8988T (cell line): ENCODE results near the gene PLPP6.

Experiments
- DNase-seq: peaks from one replicate; pipeline ENCODE4 v3.0.0; 2011

PLPP6 gene

DNA sequence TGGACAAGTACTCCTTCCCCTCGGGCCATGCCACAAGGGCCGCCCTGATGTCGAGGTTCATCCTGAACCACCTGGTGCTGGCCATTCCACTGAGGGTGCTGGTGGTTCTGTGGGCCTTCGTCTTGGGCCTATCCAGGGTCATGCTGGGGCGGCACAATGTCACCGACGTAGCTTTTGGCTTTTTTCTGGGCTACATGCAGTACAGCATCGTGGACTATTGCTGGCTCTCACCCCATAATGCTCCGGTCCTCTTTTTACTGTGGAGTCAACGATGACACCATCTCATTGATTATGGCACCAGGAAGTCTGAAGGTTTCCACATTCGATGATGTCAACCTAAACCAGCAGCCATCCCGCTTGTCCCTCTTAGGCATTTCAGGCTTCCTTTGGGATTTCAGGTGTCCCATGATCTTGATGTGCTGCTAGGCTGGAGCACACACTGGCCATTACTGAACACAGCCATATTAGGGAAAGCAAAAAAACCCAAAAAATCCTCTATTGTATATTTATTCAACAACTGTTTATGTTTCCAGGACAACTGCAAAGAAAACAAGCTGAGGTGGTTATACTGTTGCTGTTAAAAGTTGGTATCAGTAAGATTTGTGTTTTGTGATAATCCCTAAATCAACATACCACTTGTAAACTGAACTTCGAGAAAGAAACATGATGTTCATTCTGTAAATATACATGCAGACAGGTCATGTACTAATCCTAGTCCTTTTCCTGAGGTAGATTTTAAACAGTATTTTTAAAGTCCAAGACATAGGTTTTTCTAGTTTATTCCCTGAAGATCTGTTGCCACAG lies 1.1 kb downstream of the PLPP6 start:
- DNase-seq = no peak

DNA sequence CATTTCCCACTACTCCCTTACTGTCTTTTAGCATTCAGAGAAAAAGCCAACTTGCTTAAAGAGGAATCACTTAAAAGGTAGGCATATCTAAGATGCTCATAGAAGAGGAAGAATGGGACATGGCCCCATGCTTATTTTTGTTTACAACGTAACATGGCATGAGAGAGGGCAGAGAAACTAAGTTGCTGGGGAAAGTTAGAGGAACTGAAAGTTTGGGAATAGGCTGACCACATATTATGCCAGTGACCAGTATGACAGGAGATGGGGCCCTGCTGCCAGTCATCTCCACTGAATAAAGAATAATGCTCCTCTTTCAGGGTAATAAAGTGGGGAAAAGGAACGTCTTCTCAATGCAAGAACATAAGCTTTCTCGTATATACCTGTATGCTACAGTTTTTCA lies 1.9 kb downstream of the PLPP6 start:
- DNase-seq = no peak

DNA sequence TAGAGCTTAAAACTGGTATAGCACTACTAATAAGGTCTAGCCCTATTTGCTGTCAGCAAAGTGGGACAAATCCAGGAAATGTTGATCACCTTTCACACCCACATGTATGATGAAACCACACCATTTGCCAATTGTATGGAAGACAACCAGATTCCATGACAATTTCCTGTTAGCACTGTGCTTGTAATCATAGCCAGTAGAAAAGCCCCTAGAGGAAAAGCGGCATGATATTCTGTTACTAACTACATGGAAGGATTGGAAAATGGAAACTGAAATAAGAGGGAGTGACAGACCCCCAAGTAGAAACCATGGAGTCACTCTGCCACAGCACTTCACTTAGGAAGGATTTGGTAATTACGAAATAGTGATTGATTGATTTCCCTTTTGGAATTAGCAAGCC lies 3.3 kb downstream of the PLPP6 start:
- DNase-seq = no peak

DNA sequence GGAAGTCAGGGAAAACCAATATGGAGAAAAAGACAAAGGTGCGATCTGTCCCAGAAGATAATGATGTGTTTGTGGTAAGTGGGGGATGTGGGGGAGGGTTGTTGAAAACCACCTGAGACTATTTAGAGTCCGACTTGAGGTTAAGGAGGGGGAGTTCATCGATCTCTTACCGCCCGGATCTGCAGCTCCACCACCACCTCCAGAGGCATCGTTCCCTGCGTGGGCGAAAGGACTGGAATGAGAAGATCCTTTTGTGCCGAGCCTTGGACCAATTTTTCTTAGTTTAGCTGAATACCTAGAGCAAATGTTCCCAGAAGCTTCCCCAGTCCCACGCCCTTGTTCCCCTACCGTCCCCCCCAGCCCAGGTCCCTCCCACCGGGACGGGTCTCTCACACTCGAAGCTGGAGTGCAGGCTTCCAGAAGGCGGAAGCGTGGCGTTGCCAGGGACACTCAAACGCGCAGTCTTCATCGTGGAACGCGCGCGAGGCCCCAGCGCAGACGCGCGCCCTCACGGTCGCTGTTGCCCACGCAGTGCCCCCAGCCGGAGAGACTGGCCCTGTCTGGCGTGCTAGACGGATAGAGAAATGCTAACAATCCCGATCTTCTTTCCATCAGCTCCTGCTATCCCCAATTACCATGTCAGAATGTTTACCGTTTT lies 4.1 kb downstream of the PLPP6 start, which contains the start of gene SPATA6L:
Gene SPATA6L (minus strand): TSS at position 439 of the 658 bp plus-strand sequence. CDS start 230 bp downstream, at position 209.
- DNase-seq = peak; percentile 21

DNA sequence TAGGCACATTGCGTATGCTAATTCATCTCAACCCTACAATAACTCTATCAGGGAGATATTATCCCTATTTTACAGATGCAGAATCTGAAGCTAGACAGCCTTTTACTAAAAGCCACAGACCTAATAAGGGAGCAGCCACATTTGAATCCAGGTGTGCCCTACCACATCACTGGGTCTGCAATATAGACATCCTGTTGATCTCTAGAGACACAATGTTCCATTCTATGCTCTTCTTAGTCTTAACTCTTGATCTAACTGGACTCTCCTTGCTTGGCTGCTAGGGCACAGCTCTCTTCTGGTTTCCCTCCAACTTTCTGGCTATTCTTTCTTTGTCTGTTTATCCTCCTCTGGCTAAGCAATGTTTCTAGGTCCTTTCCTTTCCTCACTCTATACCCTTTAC lies 5.6 kb downstream of the PLPP6 start:
- DNase-seq = no peak

DNA sequence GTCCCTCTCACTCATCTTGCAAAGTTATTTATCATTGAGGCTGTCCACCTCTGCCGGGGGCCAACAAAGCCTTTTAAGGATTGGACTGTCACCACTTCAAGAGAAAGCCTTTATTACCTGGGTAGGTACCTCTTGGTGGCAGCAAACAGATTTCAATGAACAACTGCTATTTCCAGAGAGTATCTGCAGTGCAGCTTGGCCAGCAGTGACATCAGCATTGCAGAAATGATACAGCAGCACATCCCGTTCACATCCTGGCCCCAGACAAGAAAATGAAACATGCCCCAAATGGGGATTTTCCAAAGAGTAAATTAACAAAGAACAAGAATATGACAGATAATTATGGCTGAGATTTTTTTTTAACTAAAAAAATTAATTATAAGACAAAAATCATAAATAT lies 6.5 kb downstream of the PLPP6 start:
- no peak for DNase-seq

DNA sequence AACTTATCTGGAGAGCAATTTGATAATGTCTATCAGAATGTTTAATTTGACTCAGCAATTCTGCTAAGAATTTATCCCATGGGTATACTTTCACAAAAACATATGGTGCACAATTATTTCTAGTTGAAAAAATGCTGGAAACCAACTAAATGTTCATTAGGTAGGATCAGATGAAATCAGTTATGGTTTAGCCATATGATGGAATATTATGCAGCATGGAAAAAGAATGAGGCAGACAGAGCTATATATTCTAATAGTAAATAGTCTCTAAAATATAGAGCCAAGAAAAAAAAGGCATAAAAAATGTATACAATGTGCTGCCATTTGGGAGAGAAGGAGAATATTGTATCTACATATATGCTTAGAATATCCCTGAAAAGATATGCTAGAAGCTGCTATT lies 7.8 kb downstream of the PLPP6 start:
- no peak for DNase-seq

DNA sequence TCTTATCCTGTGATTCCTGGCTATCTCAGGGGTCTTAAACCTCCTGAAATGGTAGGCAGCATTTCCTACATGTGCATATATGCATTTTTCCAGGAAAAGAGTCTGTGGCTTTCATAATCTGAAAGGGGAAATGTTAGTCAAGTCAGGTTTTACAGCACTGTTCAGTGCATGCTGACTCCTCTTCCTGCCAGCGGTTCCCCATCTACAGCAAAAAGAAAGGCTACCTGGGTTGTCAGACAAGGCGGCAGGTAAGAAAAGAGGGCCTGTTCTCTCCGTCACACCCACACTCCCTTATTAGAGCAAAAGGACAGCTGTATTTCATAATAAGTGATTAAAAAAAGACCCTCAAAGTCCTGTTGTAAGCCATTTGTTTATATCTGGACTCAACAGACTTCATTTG lies 8.5 kb downstream of the PLPP6 start:
- no peak for DNase-seq

DNA sequence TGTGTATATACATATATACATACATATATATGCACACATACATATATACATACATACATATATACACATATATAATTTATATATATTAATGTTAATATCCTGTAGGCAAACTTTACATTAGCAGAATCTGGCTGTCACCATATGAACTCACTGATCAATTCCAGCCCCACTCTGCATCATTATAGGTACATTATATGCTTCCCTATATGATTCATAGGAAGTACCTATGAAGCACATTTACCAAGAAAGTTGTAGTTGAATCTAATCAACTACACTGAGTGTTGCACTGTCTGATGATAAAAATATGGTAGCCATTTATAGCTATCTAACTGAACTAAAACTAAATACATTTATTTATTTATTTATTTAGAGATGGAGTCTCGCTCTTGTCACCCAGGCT lies 9.6 kb downstream of the PLPP6 start:
- DNase-seq = no peak

DNA sequence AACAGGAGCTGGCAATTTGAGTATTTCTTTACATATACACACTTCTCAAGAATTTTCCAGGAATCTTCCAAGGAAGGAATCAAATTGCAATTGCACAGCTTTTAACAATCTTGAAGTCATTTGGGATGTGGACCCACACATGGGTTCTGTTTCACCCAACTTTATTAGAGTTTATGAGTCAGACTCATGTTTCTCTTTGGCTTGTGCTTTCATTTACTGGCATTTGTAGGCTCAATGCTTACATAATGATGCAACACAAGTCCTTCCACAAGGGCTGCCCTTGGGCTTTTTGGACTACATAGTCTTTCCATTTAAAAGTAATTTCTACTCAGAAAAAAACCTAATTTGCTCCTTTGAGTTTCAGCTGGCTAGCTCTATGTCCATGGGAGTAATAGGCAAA lies 12.7 kb downstream of the PLPP6 start:
- no peak for DNase-seq

DNA sequence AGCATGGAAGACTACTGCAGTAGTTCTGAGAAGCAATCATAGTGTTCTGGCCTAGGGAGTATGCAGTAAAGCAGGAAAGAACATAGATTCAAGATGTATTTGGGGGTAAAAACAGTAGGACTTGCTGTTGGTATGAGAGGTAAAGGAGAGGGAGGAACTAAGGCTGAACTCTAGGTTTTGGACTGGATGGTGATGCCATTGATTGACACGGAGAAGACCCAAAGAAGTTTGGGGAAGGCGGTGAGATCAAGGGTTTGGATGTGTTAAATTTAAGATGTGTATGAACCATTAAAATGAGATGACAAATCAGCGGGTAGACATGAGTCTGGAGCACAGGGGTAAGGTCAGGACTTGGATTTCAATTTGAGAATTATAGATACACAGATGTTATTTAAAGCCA lies 15.3 kb downstream of the PLPP6 start:
- DNase-seq = no peak

DNA sequence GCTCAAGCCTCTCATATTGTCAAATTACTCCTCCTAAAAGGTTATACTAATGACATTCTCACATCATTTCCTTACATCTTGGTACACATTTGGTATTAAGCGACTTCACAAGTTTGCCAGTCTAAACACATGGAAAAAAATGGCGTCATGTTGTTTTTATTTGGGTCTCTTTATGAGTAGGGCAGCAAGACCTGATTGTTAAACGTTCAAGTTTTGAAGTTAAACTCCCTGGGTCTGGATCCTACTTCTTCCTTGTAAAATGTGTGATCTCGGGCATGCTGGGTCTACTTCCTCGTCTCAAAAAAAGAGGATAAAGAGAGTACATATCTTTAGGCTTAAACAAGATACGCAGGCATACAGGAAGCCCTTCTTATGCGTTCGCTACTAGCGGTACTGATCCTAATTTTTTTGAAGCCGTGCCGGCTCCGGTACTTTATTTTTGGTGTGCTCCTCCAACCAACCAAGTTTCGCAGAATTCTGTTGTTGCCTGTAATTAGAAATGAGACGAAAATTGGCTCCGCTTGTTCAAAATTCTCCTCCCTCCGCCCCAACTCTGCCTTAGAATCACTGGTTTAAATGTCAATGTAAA lies 16.7 kb downstream of the PLPP6 start:
- DNase-seq = no peak

DNA sequence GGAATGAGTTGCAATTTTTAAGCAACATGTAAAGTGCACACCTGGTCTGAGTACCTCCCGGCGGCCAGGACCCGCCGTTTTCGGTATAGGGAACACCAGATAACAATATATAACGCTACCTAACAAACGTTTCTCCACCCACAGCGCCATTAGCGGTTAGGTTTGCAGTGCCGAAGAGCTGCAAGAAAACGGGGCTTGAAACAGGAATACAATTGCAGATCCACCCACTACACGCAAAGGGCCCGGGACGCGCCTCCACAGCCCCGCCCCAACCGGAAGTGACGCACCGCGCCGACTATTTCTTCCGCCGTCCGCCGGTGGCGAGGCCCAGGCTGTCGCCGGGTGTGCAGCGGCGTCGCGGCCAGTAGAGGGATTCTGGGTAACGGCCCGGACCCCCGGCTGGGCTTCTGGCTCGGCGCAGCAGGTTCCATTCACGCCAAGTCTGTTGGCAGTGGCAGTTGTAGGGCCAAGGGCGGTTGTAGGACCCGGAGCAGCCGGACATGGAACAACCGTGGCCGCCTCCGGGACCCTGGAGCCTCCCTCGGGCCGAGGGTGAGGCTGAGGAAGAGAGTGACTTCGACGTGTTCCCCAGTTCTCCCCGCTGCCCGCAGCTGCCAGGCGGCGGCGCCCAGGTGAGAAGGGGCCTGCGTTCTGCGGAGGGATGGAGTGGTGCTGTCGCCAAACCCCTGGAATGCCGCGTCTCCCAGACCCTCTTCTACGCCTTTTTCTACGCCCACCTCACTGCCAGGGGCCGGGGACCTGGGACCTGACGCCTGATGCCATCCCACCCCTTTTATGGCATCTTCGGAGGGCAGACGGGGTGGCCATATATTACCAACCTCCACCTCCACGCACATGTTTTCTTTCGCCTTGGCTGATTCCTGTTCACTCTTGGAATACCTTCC lies 17.4 kb downstream of the PLPP6 start, which contains the start of gene CDC37L1:
Gene CDC37L1 (plus strand): TSS at position 302 of the 905 bp plus-strand sequence. CDS start 199 bp downstream, at position 501.
- peak; percentile 34 for DNase-seq

DNA sequence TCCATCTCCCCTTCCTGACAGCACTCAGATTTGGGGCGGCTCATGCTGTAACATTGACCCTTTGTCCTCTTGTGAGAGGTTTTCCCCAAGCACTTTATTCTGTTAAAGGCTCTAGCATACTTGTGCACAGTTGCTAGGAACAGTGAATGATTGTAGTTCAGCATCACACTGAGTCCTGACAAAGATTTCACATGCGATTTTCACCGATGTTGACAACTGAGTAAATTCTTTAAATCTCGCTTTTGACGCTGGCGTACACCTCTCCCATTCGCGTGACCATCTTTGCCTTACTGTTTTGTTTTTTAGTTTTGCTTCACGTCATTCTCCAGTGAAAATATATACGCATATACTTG lies 18.1 kb downstream of the PLPP6 start:
- no peak for DNase-seq

DNA sequence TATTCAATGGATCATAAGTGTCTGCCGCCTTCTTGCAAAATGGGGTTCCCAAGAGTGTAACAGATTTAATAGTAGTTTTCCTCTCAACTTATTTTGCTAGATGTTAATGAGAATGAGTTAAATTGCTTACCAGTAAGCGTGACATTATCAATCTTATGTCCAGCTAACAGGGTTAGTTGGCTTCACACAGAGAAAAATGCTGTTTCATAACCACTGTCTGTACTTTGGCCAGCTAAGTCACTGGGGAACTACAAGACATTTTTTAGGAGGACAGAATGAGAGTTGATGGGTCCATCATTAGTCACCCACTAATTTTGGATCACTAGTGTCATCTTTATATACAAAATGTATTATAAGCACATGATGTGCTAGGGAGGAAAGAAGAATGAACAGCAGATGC lies 18.7 kb downstream of the PLPP6 start:
- DNase-seq = no peak

DNA sequence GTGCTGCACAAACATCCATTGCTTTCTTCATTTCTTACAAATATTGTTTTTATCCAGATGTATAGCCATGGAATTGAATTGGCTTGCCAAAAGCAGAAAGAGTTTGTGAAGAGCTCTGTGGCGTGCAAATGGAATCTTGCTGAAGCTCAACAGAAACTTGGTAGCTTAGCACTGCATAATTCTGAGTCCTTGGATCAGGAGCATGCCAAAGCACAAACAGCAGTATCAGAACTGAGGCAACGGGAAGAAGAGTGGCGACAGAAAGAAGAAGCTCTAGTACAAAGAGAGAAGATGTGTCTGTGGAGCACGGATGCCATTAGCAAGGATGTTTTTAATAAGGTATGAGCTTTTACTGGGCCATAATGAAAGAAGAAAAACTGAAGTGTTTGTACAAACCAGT lies 22.7 kb downstream of the PLPP6 start:
- no peak for DNase-seq

DNA sequence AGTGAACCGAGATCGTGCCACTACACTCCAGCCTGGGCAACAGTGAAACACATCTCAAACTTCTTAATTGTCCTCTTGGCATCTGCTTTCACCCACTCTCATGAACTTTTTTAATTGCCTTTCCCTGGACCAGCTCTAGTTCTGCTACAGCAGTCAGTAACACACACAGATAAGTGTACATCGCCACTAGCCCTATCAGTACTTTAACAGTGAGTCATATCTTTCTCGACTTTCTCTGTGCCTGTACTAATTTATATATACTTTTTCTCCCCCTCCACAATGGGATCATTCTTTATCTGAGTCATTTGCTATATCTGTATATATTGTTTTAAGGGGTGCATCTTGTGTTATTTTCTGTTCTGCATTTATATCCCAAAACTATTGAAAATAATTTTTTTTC lies 24.0 kb downstream of the PLPP6 start:
- DNase-seq = no peak

DNA sequence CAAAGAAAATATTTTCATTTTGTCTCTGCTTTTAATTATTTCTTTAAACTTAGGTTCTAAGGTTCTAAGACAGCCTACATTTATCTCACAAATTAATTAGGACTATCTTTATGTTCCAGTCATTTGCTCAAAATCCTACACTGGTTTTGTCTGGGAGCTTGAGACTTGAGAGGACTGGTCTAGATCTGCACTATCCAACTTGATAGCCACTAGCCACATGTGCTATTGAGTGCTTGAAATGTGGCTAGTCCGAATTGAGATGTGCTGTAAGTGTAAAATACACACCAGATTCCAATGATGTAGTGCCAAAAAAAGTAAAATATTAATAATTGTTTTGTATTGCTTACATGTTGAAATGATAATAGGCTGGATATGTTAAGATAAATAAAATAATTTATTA lies 24.5 kb downstream of the PLPP6 start:
- no peak for DNase-seq

DNA sequence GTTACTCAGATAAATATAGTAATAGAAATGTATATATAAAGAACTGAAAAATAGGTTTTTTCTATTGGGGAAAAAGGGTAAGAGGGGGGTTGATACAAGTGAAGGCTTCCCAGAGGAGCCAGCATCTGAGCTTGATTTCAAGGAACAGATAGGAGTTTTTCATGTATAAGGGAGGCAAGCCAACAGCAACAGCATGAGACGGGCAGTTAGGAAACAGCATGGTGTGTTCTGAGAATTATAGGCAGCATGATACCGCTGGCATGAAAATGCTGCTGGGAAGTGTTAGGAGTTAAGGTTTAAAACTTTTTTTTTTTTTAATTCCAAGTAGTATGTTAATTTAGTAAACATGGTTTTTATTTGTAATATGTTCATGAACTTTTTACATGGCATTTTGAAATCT lies 26.9 kb downstream of the PLPP6 start:
- DNase-seq = no peak

DNA sequence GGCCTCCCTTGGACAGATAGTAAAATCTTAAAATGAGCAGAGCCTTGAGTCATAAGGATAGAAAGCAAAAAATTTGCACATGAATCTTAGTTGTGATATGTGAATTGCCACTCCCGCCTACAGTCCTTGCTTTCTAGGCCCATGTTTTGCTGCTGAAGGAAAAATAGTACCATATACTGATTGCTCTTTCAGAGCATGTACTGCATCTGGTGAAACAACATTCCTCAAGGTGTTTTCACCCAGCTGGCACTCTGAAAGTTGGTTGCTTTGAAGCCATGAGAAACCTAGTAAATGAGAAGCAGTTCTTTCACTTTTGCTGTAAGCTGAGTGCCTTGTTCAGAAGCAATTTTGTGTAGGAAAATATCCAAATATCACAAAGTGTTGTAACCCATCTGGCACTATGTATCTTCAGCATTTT lies 27.6 kb downstream of the PLPP6 start:
- DNase-seq = no peak

DNA sequence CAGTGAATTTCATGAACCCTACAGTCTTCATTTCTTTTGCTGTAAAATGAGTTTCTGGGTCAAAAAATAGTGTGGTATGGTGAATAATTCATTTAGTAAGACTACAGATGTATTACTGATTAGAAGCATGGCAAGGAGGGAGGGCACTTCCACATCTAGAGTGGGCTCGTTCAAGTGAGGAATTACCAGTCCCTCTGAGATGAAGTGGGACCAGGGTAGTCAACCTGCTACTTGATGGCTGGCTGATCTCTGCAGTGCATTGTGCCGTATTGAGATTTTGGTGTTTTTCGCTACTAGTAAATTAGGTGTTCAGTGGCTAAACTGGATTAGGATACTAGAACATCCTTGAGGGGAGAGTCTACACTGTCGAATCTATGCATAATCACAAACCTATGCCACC lies 28.1 kb downstream of the PLPP6 start:
- DNase-seq = no peak

DNA sequence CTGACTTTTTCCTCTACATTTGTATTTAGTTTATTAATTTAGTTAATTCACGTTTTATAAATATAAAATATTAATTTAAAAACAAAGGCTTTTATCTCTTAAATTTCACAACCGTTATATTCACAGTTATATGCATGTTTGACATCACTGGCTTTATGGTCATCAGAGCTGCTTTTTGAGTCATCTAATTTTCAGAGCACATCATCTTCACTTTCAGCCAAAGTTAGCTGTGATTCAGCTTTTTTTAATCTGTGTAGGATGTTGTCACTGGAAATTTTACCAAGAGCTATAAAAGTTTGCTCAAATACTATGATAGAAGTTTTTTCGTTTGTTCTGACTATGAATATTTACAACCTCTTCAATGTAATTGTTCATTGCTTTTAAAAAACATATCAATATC lies 29.7 kb downstream of the PLPP6 start:
- no peak for DNase-seq

DNA sequence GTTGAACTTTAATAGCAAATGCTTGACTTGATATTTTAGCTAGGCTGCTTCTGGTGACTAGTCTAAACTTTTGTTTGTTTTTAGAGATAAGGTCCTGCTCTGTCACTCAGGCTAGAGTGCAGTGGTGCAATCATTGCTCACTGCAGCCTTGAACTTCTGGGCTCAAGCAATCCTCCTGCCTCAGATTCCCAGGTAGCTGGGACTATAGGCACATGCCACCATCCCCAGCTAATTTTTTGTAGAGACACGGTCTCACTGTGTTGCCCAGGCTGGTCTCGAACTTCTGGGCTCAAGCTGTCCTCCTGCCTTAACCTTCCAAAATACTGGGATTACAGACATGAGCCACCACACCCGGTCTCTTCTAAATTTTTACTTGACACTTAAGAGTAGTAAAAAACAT lies 38.0 kb downstream of the PLPP6 start:
- DNase-seq = no peak
